Measurements from ENCODE around the gene CNTNAP2.

The CNTNAP2 gene

DNA sequence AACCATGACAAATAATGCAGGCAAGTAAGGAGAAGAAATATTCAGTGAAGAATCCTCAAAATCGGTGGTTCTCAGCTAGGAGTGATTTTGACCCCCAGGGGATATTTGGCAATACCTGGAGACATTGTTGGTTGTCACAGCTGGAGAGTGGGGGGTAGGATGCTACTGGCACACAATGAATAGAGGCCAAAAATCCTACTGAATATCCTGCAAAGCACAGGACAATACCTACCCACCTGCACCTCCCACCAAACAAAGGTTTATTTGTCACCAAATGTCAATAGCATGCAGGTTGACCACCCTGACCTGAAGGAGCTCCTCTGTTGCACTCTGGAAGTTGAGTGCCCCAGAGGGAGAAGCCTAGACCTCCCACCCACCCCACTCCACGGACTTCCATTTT lies 1028.6 kb downstream of the CNTNAP2 start:
- no peak for DNase-seq

DNA sequence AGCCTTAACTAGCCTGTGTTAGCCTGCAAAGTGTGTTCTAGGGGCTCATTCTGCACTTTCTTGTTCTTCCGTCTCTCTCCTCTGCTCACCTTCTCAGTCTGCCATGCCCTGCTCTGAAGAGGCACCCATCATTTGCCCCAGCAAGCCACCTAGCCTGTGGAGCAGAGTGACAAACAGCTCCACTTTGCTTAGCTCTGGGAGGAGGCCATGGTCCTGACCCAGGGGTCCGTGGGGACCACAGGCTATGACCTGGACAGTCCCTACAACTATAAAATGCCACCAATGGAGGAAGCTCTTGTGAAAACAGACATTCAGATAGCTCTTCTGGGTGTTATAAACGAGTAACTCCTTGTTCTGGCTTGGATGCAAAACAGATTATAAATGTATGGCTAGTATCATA lies 1029.6 kb downstream of the CNTNAP2 start:
- no peak for DNase-seq

DNA sequence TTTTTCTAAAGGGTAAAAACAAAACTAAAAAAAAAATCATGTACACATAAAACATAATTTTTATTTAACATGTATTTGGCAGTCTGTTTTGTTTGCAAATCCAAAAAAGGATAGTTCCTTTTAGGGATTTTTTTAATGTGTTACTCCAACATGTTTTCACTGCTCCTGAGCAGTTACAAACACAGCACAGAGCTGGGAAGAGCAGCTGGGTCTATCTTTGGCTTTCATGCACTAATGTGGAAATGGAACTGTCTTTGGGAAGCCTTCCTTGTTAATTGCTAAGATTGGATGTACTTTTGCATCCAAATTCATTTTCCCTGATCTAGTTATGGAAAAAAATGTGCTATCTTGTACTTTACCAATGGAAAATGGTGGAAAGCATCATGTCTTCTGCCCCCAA lies 1035.1 kb downstream of the CNTNAP2 start:
- DNase-seq, result no peak

DNA sequence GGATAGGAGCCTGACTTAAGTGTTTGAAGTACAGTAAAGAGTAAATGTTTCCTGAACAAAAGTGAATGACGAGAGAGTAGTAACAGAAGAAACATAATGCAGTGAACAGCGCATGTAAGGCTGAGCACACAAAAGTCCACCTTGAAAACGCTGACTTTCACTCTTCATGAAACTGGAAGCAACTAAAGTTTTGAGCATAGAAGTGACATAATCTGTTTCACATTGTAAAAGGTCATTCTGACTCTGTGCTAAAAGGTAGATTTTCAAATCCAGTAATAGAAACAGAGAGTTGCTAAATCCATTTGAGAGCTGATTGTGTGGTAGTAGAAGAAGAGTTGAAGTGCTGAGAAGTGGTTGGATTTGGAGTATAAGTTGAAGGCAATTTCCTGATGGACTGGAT lies 1037.0 kb downstream of the CNTNAP2 start:
- no peak for DNase-seq

DNA sequence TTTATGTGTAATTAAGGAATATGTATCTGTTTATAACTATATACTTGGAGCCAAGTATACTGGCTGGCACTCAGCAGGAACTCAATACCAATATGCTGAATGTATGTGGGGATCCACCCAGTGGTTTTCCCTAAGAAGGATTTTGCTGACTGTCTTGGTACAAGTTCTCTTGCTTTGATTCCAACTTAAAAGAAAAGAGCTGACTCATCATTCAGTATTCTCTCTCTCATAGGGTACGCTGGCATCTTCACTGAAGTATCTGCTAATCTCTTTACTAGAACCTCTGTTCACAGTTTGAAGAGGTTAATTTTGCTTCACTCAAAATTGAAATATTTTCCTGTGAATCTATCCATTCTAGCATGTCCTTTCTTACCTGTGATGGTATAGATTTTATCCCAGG lies 1044.8 kb downstream of the CNTNAP2 start:
- no peak for DNase-seq

DNA sequence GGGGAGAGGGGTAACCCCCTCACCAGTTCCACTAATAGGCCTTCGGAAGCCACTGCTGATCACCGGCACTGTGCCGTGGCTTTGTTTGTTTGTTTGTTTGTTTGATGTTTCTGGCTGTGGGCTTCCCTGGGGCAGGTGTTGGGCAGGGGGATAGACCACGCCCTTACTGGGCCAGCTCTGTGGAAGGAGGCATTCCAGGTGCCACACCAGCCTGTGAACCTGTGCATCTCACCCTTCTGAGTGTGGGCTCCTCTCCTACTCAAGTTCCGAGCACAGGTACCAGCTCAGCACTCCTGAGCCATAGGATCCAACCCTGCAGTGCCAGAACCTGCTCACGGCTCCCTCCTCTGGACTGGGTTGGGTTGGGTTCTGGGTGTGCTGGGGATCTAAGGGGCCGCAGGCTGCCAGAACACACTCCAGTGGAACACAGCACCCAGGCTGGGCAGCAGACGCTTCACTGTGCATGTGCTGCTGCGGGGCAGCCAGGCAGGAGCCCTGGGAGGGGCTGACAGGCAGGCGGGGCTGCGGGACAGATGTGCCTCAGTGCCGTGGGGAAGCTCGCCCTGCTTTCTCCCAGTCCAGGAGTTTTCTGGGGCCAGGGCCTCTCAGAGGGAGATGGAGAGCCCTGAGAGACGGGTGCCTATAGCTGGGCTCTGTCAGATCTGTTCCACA lies 1053.9 kb downstream of the CNTNAP2 start:
- DNase-seq, result no peak

DNA sequence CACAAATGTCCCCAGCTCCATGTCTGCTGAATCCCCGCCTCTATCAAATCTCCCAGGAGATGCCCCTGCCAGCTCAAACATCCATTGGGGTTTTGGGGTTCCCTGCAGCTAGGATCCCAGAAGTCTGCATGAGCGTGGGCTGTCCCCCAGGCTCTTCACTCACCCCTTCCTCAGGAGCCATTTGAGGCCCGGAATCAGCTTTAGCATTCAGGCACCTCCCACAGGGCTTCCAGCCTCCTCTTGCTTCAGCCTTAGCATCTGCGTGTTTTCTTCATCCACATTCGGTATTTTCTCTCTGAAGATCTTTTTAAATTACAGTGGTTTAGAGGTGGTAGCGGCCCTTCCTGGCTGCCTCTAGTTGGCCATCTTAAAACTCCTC lies 1054.4 kb downstream of the CNTNAP2 start:
- no peak for DNase-seq

DNA sequence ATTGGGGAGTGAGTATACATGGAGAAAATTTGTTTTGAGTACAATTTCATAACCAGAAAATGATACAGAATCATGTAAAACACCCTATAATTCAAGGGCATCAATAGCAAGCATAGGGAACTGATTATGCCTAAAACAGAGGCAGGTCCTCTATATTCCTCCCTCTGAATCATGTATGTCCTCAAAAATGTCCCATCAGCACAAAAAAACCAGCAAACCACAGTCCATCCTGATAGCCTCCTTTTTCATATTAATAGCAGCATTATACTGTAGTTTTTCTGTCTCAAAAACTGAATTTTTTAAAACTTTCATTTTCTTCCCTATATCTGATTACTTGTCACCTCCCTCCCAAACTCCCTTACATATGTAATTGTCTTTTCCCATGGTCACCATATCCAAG lies 1057.3 kb downstream of the CNTNAP2 start:
- DNase-seq, result no peak

DNA sequence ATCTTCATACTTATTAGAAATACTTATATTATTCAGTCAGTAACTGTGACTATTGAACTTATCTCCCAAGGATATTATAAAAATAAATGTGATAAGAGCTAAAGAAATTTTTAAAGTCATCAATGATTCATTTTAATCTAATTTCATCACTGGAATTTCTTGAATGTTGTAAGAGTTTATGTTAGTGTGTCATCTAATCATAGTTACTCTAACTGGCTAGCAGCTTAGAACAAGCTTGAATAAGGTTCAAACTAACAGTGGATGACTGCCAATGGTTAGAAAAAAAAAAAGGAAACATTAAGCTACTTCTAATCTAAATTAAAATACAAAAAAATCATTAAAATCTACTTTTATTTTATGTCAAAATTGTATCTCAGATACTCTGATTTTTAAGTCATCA lies 1066.3 kb downstream of the CNTNAP2 start:
- DNase-seq, result no peak

DNA sequence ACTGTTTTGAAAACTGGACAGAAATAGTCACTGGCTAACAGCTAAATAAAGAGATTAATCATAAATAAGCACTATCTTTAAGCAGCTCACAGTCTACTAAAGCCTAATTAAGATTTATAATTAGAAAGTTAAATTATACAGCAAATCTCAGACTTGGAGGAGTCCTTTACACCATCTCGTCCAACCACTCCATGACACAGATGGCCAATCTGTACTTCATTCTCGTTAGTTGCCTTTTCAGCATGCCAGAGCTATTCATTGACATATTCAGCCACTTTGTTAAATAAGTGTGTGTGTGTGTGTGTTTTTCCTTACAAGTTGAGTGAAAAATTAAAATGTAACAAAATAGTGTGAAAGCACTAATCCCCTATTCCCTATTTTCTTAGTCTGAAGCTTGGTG lies 1066.7 kb downstream of the CNTNAP2 start:
- no peak for DNase-seq

DNA sequence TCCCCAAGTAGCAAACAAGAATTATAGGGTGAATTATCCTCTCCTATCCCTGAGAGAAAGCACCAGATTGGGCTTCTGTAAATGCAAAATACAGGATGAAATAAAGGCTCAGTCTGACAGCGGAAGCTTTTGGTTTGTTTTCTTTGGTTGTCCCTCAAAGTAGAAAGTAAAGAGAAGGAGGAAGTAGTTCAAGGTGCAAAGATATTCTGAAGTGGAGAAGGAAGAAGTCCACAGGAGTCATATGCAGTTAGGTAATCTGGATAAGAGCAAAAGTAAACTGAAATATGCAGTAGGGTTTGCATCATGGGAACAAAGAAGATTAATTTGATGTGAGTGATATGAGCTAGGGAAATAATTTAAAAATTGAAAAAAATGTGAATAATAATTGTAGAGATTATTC lies 1071.9 kb downstream of the CNTNAP2 start:
- no peak for DNase-seq

DNA sequence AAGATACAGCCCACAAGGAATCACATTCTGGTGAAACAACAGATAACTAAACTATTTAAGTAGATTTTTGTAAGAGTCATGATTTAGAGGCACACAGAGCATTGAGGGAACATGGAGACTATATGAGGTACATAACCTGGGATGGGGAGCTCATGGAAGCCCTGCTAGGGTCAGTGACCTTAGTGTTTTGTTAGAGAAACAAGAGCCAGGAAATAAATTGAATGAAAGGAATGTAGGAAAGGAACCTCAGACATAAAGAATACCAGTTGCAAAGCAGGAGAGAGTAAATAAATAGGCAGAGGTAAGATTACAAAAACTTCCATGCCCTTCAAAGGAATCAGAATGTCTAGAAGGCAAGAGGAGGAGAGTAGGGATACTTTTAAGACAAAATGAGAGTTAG lies 1076.9 kb downstream of the CNTNAP2 start:
- DNase-seq, result no peak

DNA sequence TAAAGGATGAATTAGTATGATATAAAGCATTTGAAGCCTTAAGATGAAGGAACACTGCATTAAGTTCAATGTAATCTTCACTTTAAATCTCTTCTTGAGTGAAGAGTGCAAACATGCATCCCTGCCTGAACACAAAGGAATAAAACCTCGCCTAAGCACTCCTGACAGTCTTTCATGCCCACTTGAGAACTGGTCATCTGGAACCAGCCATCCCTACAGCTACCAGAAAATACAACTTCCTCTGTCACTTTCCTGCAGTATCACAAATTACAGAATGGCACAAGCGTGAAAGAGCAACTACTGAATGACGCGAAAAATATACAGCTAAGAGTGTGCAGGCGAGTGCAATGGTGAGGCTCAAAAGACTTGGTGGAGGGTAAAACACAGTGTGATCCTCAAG lies 1079.9 kb downstream of the CNTNAP2 start:
- DNase-seq, result peak; percentile 13

DNA sequence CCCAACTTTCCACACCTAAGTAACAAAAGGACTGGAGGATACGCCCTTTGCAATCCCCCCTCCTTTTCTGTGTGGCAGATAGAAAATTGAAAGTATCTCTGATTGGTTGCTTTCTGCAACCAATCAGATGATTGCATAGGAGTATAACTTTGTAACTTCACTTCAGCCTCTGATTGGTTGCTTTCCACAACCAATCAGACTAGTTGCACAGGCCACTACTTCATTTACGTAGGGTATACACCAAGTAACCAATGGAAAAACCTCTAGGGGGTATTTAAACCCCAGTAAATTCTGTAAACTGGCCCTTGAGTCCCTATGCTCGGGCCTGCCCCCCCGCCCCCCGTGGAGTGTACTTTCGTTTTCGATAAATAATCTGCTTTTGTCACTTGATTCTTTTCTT lies 1080.4 kb downstream of the CNTNAP2 start:
- no peak for DNase-seq

DNA sequence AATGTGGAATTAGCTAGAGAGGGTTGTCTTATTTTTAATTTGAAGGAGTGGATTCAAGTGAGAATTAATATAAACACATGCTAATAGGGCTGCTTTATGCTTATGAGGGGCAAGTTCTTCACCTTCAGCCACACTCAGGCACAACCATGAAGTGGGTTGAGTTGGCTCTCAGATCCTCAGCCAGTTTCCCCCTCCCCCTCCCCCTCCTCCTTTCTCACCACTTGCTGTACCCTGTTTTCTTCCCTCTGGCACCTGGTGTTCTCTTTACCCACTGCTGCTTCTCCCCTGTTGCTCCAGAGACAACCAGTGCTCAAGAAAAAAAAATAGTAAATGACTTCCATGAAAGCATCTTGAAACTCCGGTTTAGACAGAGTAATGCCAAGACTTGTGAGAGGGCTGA lies 1083.3 kb downstream of the CNTNAP2 start:
- DNase-seq, result no peak

DNA sequence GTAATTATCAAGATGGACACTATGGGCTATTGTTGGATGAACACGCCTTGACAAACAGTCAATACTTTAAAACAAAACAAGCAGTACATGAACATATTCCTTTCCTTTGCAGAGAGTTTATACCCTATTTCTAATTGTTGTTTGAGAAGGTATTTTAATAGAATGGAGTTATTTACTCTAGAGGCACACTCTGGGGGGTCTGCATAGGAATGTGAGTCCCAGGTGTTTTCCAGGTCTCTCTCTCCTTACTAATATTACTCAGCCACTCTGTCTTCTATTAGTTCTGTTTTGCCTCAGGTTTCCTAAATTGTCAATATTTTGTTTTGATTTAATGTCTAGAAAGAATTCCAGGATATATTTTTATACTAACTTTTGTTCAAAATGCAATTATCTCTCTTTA lies 1091.4 kb downstream of the CNTNAP2 start:
- no peak for DNase-seq

DNA sequence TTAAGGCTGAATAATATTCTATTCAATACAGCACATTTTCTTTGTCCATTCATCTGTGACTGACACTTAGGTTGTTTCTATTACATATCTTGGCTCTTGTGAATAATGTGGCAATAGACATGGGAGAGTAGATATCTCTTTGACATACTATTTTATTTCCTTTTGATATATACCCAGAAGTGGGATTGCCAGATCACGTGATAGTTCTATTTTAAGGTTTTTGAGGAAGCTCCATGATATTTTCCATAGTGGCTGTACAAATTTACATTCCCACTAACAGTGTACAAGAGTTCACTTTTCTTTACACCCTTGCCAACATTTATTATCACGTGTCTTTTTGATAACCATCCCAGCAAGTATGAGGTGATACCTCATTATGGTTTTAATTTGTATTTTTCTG lies 1114.7 kb downstream of the CNTNAP2 start:
- DNase-seq, result no peak

DNA sequence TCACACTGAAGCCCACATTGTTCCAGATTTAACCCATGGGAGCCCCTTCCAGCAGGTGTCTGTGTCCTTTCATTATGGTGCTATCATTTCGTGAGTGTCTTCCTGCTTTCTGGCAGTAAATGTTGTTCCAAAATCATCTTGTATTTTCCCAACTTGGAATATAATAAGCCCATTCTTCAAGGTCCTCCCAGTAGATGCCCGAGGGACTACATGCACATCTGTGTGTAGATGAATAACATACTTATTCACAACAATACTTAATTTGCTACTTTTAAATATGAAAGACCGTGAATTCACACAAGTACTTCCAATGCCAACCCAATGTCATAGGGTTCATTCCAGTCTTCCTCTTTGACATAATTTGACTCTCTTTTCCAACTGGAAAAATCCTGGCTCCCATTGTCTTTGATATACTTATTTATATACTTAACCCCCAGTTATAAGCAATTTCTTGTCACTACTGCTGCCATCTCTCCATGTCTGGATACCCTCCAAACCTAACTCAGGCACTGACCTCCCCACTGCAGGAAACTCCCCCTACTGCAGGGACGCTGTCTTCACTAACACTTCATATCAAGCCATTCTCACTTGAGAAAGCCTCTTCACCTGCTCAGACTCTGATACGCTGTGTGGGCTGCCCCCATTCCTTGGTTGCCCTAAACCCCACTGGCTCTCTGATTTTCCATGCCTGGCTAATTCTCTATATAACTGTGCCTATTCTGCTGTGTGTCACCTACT lies 1119.2 kb downstream of the CNTNAP2 start:
- DNase-seq, result no peak

DNA sequence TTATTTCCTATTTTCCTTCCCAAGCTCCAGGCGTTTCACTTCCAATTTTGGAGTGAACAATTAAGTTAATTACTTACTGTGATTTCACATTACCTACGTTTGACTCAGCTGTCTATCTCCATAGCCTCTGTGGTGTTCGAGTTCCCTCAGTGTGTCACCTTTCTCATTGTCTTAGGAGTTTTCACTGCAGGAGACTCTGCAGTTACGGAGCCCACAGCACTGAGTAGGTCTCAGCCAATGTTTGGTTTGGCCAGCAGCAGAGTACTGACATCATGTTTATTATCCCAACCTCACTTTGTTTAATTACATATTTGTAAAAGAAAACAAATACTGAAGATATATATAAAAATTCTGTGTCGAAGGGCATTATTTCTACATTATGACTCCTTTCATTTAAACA lies 1123.9 kb downstream of the CNTNAP2 start:
- DNase-seq, result no peak

DNA sequence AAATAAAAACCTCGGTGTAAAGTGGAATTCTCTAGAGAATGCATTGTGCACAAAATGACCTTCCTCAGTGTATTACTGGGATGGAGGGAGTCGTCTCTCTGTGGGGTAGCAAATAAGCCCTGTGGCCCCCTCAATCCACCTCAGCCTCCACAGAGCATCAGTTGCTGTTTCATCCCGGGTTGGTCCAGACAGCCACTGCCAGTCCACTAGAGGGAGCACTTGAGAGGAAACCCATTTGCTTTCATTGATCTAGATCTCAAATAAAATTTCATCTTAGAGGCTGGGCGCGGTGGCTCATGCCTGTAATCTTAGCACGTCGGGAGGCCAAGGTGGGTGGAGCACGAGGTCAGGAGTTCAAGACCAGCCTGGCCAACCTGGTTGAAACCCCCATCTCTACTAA lies 1128.7 kb downstream of the CNTNAP2 start:
- DNase-seq, result no peak

DNA sequence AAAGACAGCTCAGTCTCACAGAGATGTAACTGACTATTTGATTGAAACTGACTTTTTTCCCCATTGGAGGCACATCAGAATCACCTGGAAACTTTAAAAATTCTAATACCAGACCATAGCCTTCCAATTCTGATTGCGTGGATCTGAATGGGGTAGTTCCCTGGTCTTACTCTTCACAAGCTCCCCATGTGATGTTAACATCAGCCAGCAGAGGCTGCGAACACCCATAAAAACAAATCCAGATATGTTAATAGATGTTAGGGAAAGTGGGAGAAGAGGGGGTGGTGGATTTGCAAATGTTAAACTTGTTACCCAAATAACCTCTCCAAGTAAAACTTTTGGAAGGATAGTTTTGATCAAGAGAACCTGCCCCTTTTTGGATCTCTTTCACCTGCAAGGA lies 1133.4 kb downstream of the CNTNAP2 start:
- no peak for DNase-seq

DNA sequence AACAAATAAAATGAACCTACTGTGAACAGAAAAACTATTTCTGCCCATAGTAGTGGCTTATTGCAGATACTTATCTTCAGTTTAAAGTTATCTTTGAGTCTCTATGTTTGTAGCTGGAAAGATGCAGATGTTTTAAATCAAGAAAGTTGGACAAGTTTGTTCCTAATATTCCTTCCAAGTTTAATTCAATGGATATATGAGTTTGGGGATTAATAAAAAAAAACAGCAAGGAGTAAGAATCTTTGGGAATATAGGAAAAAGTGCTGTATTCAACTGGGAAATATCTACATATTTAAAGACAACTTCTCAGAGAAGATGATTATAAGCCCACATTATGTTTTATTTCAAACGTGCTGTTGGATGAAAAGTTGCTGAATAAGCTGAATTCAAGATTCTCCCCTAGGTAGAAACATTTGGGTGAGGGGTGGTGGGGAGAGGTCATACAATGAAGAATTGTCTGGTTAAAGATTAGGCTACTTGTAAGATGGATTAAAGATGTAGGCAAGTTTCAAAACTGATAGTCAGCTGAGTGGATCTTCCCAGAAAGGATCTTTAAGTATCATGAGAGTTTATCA lies 1135.2 kb downstream of the CNTNAP2 start:
- DNase-seq, result no peak

DNA sequence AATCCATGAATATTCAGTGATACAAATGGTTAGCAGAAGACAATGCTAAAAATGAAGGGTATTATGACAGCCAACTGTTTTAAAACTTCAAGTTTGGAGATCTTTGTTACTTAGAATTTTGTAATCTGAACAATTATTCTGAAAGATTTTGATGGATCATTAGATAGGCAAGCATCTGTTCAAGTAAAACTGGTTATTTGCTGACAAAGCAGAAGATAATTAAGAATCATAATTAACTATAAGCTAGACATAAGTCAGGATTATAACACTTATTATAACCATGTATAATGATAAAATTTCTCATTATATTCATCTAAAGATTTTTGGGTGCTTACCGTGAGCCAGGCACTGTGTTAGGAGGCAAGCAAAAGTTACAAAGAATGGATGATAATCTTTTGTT lies 1145.1 kb downstream of the CNTNAP2 start:
- DNase-seq, result no peak

DNA sequence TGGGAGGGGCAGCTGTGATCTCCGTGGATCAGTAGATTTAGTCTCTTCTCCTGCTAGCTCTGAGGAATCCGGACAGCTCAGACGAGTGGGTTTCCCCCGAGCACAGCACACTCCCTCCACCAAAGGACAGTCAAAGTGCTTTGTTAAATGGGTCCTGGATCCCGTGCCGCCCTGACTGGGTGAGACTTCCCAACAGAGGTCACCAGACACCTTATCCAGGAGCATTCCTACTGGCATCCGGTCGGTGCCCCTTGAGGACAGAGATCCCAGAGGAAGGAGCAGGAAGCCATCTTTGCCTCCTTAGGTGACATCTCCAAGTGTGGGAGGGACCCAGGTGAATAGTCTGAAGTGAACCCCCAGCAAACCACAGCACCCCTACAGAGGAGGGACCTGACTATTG lies 1148.9 kb downstream of the CNTNAP2 start:
- DNase-seq, result no peak

Measured in right kidney (tissue), 1 donor.